Osteoblast (primary cell): Measurements from ENCODE around the gene ZNF385D. TPM values are rescaled to one million over a fixed set of nuclear protein-coding genes. Genes with fewer than 3 reads are reported as not detected.

Experiments
- DNase-seq: peaks from one replicate; pipeline ENCODE4 v3.0.0; 2011; ENCODE audit warnings: low spot score, mixed read lengths; ENCODE audit not compliant: insufficient read length; ENCODE audit errors: missing footprints
- H2AFZ ChIP-seq: 2 replicates; pipeline ENCODE4 v1.6.0; 2011; ENCODE audit warnings: mild to moderate bottlenecking, low read length
- H3K27ac ChIP-seq: 2 replicates; pipeline ENCODE4 v1.5.1; 2011; ENCODE audit warnings: mild to moderate bottlenecking, low read depth, low read length, moderate library complexity
- H3K27me3 ChIP-seq: 2 replicates; pipeline ENCODE4 v1.6.0; 2012; ENCODE audit warnings: mild to moderate bottlenecking, control low read depth, inconsistent platforms, low read length, moderate library complexity; ENCODE audit not compliant: insufficient read depth
- H3K36me3 ChIP-seq: 2 replicates; pipeline ENCODE4 v1.5.1; 2011; ENCODE audit warnings: mild to moderate bottlenecking, low read length, control low read depth, moderate library complexity; ENCODE audit not compliant: insufficient read depth
- H3K4me1 ChIP-seq: 2 replicates; pipeline ENCODE4 v1.5.1; 2011; ENCODE audit warnings: mild to moderate bottlenecking, low read length, control low read depth, moderate library complexity; ENCODE audit not compliant: insufficient read depth
- H3K4me2 ChIP-seq: 2 replicates; pipeline ENCODE4 v1.6.0; 2011; ENCODE audit warnings: mild to moderate bottlenecking, low read length; ENCODE audit not compliant: insufficient read depth
- H3K4me3 ChIP-seq: fragments of 200-600 bp; sonication (generic); 3 replicates; pipeline ENCODE4 v1.5.1; 2012; ENCODE audit warnings: mild to moderate bottlenecking, low read length, inconsistent platforms; ENCODE audit not compliant: insufficient read depth
- H3K79me2 ChIP-seq: 2 replicates; pipeline ENCODE4 v1.6.0; 2012; ENCODE audit warnings: mild to moderate bottlenecking, low read length, control low read depth, inconsistent platforms; ENCODE audit not compliant: insufficient read depth
- H3K9me3 ChIP-seq: 2 replicates; pipeline ENCODE4 v1.5.1; 2011; ENCODE audit warnings: low read depth, low read length, control low read depth
- H4K20me1 ChIP-seq: 2 replicates; pipeline ENCODE4 v1.6.0; 2012; ENCODE audit warnings: mild to moderate bottlenecking, low read length, control low read depth; ENCODE audit not compliant: insufficient read depth
- total RNA-seq: library from RNA; depleted of rRNA; stranded (reverse); fragments of >200 nt; gene quantifications from 2 replicates; pipeline ENCODE4 v1.2.3, GENCODE V29; 2012
- TF ChIP-seq, protein P1 (sequence below): IDR thresholded peaks from 2 replicates; pipeline ENCODE4 v1.5.1; 2011; ENCODE audit warnings: mild to moderate bottlenecking, low read depth, low read length, moderate library complexity; ENCODE audit errors: extremely low read depth

ZNF385D gene
- total RNA-seq, 1 donor = 2.5 TPM

DNA sequence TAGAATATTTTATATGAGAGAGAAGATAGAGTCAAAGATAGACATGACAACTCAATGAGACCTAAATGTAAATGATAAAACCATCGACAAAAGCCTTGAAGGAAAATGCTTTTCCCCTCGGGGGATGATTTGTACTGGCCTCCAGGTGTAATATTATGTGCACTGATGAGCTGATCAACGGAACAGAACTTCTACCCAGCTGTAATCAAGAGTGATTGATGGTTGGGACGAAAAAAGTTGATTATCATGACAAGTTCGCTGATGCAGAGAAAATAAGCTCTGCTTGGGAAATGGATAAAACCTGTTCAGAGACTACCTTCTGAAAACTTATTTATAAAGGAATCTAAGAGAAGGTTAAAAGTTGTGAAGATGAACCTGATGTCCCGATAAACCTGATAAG is 210.7 kb downstream of the ZNF385D start:
- Histone ChIP-seq H2AFZ (no peak overlapping the region), H3K4me2 (no peak overlapping the region), H3K79me2 (no peaks in the 10 kb centered on the region), H4K20me1 (no peaks in the 10 kb centered on the region), H3K27ac (no peak overlapping the region), H3K4me1 (no peaks in the 10 kb centered on the region), H3K36me3 (no peaks in the 10 kb centered on the region), H3K4me3 (no peak overlapping the region), H3K9me3 (peaks cover 2% of the 10 kb centered on the region), H3K27me3 (no peaks in the 10 kb centered on the region)
- DNase-seq = no peak
- TF ChIP-seq, protein P1, sequence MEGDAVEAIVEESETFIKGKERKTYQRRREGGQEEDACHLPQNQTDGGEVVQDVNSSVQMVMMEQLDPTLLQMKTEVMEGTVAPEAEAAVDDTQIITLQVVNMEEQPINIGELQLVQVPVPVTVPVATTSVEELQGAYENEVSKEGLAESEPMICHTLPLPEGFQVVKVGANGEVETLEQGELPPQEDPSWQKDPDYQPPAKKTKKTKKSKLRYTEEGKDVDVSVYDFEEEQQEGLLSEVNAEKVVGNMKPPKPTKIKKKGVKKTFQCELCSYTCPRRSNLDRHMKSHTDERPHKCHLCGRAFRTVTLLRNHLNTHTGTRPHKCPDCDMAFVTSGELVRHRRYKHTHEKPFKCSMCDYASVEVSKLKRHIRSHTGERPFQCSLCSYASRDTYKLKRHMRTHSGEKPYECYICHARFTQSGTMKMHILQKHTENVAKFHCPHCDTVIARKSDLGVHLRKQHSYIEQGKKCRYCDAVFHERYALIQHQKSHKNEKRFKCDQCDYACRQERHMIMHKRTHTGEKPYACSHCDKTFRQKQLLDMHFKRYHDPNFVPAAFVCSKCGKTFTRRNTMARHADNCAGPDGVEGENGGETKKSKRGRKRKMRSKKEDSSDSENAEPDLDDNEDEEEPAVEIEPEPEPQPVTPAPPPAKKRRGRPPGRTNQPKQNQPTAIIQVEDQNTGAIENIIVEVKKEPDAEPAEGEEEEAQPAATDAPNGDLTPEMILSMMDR = no peak

DNA sequence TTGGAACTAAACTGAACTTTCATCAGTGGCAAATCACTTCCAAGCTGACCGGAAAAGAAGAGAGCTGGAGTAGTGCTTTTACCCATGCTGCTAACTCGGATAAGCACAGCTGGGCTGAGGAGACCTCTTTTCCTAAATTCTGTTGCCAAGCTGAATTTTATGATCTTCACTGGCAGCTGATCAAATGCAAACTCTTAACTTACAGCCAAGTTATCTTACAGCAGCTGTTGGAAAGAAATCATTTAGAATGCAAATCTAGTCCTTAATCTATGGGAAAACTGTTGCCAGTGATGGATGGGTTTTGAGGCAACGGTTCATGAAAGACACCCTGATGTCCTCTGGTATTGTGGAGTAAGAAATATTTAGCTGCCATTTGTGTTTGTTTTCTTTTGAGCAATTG is 216.5 kb downstream of the ZNF385D start:
- H3K27ac ChIP-seq = no peak overlapping the region

DNA sequence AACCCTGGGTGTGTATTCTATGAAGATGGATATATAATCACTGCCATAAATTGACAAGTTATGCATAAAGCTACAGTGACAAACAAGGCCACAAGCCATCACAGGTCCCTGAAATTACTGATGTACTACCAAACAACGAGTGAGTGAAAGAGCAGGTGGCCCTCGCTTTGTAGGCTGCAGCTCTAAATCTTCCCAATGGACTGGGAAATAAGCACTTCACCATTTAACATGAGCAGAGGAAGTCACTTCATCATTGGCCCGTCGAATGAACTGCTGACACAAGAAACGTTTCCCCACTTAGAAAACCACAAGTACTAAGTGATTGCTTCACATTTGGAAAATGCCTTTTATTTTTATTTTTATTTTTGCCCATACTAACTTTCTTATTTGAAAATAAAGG is 218.0 kb downstream of the ZNF385D start:
- H3K4me3 ChIP-seq = no peak overlapping the region
- TF ChIP-seq, protein P1 = no peak
- H3K27me3 ChIP-seq = no peaks in the 10 kb centered on the region
- no peaks in the 10 kb centered on the region for H3K36me3 ChIP-seq
- H3K79me2 ChIP-seq = no peaks in the 10 kb centered on the region
- H4K20me1 ChIP-seq = no peaks in the 10 kb centered on the region
- no peaks in the 10 kb centered on the region for H3K4me1 ChIP-seq
- H3K27ac ChIP-seq = no peak overlapping the region
- no peak overlapping the region for H2AFZ ChIP-seq
- no peak for DNase-seq
- H3K4me2 ChIP-seq = no peak overlapping the region
- H3K9me3 ChIP-seq = no peaks in the 10 kb centered on the region

More for the DNA sequence above, 216.5 kb downstream of the ZNF385D start:
- no peaks in the 10 kb centered on the region for H4K20me1 ChIP-seq
- H2AFZ ChIP-seq = no peak overlapping the region
- no peak overlapping the region for H3K4me3 ChIP-seq
- H3K9me3 ChIP-seq = no peaks in the 10 kb centered on the region
- H3K27me3 ChIP-seq = no peaks in the 10 kb centered on the region
- DNase-seq = no peak
- TF ChIP-seq, protein P1 = no peak
- no peak overlapping the region for H3K4me2 ChIP-seq
- H3K36me3 ChIP-seq = no peaks in the 10 kb centered on the region
- no peaks in the 10 kb centered on the region for H3K79me2 ChIP-seq
- no peaks in the 10 kb centered on the region for H3K4me1 ChIP-seq

DNA sequence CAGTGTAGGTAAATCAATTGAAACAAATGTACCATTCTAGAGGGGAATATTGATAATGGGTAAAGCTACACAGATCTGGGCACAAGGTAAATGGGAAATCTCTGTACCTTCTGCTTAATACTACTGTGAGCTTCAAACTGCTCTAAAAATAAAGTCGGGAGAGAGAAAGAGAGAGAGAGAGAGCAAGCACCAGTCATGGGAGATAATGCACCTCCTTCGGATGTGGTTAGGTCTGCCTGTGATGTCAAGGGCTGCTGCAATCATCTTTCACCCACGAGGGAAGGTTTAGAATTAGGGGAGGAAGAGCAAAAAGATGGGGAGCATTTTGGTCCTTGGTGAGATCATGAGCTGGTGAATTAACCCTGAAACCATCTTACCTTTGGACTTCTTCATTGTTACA is 219.1 kb downstream of the ZNF385D start:
- Histone ChIP-seq H3K79me2 (no peaks in the 10 kb centered on the region), H3K9me3 (no peaks in the 10 kb centered on the region), H3K4me1 (no peaks in the 10 kb centered on the region), H3K4me3 (no peak overlapping the region), H3K4me2 (no peak overlapping the region), H3K27ac (no peak overlapping the region), H4K20me1 (no peaks in the 10 kb centered on the region), H2AFZ (no peak overlapping the region), H3K27me3 (no peaks in the 10 kb centered on the region), H3K36me3 (no peaks in the 10 kb centered on the region)
- TF ChIP-seq, protein P1 = no peak
- DNase-seq = no peak
